ENCODE data around the gene MARVELD1.

DNA sequence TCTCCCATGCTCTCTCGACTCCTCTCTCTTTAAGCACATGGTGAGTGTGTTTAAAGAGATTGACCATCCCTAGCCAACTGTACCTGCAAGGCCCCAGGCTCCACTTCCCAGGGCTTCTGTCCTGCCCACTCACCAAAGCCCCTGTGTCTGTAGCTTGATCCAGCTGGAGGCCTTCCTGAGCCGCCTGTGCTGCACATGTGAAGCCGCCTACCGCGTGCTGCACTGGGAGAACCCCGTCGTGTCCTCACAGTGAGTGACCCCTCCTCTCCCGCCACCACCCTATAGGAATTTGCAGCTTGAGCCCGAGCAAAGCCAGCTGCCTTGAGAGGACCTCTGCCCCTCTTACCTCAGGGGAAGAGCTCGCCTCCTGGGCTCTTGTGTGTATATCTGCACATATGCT lies 34.6 kb downstream of the MARVELD1 start:
- TF ChIP-seq, protein P1, sequence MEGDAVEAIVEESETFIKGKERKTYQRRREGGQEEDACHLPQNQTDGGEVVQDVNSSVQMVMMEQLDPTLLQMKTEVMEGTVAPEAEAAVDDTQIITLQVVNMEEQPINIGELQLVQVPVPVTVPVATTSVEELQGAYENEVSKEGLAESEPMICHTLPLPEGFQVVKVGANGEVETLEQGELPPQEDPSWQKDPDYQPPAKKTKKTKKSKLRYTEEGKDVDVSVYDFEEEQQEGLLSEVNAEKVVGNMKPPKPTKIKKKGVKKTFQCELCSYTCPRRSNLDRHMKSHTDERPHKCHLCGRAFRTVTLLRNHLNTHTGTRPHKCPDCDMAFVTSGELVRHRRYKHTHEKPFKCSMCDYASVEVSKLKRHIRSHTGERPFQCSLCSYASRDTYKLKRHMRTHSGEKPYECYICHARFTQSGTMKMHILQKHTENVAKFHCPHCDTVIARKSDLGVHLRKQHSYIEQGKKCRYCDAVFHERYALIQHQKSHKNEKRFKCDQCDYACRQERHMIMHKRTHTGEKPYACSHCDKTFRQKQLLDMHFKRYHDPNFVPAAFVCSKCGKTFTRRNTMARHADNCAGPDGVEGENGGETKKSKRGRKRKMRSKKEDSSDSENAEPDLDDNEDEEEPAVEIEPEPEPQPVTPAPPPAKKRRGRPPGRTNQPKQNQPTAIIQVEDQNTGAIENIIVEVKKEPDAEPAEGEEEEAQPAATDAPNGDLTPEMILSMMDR (conservative IDR thresholded peaks at IDR 0.05), result no peak
- TF ChIP-seq ZFX (IDR thresholded peaks at IDR 0.05), result no peak
